ENCODE results near the gene SH2D4B. TPM values are rescaled to one million over a fixed set of nuclear protein-coding genes. Genes with fewer than 3 reads are reported as not detected.

Gene SH2D4B
- total and polyA plus RNA-seq, 2 donors (not counting 3 experiments of a cell fraction or from before 2014, with no cell fraction given): not detected

DNA sequence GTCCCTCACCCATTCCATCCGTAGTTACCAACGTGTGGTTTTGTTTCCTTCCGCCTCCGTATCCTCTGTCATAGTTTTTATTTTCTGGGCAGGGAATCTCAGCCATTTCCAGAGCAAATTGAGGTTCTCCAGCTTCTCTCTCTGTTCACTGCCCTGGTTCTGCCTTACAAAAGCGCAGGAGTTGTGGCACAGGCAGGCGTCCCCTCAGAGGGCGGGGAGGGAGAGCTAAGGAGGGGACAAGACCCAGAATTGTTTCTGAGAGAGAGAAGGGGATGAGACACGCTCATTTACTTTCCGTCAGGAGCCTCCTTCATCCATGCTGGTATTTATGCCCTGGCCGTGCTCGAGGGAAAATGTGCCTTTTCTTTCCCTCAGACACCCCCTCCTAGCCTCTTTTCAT, 71.0 kb downstream of the SH2D4B start:
- TF ChIP-seq POLR2AphosphoS5 (IDR thresholded peaks at IDR 0.05; ENCODE audit: insufficient read depth, low read depth, low read length) (no peak), MYC (IDR thresholded peaks at IDR 0.05; ENCODE audit: low read depth, low read length) (no peak), POLR2A (IDR thresholded peaks at IDR 0.05; ENCODE audit: low read depth, low read length) (no peak), EZH2 (IDR thresholded peaks at IDR 0.05; ENCODE audit: borderline replicate concordance, low read depth, low read length, severe bottlenecking) (no peak), JUN (IDR thresholded peaks at IDR 0.05; ENCODE audit: borderline replicate concordance, insufficient read depth, insufficient read length, low read depth) (no peak), FOS (IDR thresholded peaks at IDR 0.05; ENCODE audit: borderline replicate concordance, insufficient read depth, low read length) (no peak), GATA2 (IDR thresholded peaks at IDR 0.05; ENCODE audit: insufficient read depth, insufficient read length, low read depth, low read length) (no peak)
- TF ChIP-seq, protein P1, sequence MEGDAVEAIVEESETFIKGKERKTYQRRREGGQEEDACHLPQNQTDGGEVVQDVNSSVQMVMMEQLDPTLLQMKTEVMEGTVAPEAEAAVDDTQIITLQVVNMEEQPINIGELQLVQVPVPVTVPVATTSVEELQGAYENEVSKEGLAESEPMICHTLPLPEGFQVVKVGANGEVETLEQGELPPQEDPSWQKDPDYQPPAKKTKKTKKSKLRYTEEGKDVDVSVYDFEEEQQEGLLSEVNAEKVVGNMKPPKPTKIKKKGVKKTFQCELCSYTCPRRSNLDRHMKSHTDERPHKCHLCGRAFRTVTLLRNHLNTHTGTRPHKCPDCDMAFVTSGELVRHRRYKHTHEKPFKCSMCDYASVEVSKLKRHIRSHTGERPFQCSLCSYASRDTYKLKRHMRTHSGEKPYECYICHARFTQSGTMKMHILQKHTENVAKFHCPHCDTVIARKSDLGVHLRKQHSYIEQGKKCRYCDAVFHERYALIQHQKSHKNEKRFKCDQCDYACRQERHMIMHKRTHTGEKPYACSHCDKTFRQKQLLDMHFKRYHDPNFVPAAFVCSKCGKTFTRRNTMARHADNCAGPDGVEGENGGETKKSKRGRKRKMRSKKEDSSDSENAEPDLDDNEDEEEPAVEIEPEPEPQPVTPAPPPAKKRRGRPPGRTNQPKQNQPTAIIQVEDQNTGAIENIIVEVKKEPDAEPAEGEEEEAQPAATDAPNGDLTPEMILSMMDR (IDR thresholded peaks at IDR 0.05; ENCODE audit: extremely low read depth in 1 of 2, insufficient read depth in 1 of 2, low read depth in 1 of 2, low read length in 2 of 2): no peak
- TF ChIP-seq, protein P2, sequence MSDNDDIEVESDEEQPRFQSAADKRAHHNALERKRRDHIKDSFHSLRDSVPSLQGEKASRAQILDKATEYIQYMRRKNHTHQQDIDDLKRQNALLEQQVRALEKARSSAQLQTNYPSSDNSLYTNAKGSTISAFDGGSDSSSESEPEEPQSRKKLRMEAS (IDR thresholded peaks at IDR 0.05; ENCODE audit: insufficient read depth, insufficient read length): no peak
- dilution Hi-C loops (cut with MboI; ENCODE audit: extremely low pct_ligation_motif_present, low sequenced_read_pairs) (no loop called here), intact Hi-C loops (cut with micrococcal nuclease) (no loop called here)
- Histone ChIP-seq H2AFZ (ENCODE audit: low read depth, low read length) (no peak overlapping the region), H3K27me3 (ENCODE audit: control insufficient read depth in 2 of 2, insufficient read depth in 2 of 2, low read length in 2 of 2) (peaks cover 0 to 5% of the 10 kb centered on the region in 2 experiments), H4K20me1 (replicated peaks; ENCODE audit: control insufficient read depth, extremely low read depth, insufficient read depth, low read length) (no peaks in the 10 kb centered on the region), H3K4me1 (ENCODE audit: control insufficient read depth, extremely low read depth, insufficient read depth, low read length) (no peaks in the 10 kb centered on the region), H3K9me3 (replicated peaks; ENCODE audit: control insufficient read depth, insufficient read depth, low read length) (no peaks in the 10 kb centered on the region), H3K9me1 (replicated peaks; ENCODE audit: control insufficient read depth, extremely low read depth, insufficient read depth, low read length) (no peaks in the 10 kb centered on the region), H3K9ac (replicated peaks; ENCODE audit: extremely low read depth, insufficient read depth, low read length) (no peak overlapping the region), H3K27ac (ENCODE audit: insufficient read depth, low read depth, low read length) (no peak overlapping the region), H3K79me2 (ENCODE audit: control insufficient read depth, insufficient read depth, low read length) (no peaks in the 10 kb centered on the region), H3K4me3 (replicated peaks in 1 of 3; ENCODE audit: insufficient read depth in 1 of 3, low read depth in 1 of 3, low read length in 3 of 3) (no peak overlapping the region), H3K4me2 (ENCODE audit: insufficient read depth, low read length) (no peak overlapping the region), H3K36me3 (ENCODE audit: control insufficient read depth in 2 of 2, extremely low read depth in 1 of 2, insufficient read depth in 2 of 2, low read length in 2 of 2) (no peaks in the 10 kb centered on the region)
- ChIA-PET CTCF (interaction anchor here (6.4 kb wide), 1 partner anchor 11 kb away, joined by 49 read pairs; no protein-coding TSS in a partner anchor), POLR2A (no interaction called here)
- DNase-seq (ENCODE audit: low read depth, low spot score) (no peak), FAIRE-seq (no peak)
- BruUV-seq (replicated peaks): no TSS peak

Measured in endothelial cell of umbilical vein (primary cell).